ENCODE measurements around the gene SRI.

Gene SRI

GRCh38 chr7:88203401-88203800 lies 16.4 kb downstream of the SRI start:
- no peak overlapping the region for H3K4me3 ChIP-seq (ENCODE audit: low read length)
- TF ChIP-seq, protein P1, sequence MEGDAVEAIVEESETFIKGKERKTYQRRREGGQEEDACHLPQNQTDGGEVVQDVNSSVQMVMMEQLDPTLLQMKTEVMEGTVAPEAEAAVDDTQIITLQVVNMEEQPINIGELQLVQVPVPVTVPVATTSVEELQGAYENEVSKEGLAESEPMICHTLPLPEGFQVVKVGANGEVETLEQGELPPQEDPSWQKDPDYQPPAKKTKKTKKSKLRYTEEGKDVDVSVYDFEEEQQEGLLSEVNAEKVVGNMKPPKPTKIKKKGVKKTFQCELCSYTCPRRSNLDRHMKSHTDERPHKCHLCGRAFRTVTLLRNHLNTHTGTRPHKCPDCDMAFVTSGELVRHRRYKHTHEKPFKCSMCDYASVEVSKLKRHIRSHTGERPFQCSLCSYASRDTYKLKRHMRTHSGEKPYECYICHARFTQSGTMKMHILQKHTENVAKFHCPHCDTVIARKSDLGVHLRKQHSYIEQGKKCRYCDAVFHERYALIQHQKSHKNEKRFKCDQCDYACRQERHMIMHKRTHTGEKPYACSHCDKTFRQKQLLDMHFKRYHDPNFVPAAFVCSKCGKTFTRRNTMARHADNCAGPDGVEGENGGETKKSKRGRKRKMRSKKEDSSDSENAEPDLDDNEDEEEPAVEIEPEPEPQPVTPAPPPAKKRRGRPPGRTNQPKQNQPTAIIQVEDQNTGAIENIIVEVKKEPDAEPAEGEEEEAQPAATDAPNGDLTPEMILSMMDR (conservative IDR thresholded peaks at IDR 0.05; ENCODE audit: low read depth, low read length), result no peak
- DNase-seq (ENCODE audit: low read depth), result no peak

DNA sequence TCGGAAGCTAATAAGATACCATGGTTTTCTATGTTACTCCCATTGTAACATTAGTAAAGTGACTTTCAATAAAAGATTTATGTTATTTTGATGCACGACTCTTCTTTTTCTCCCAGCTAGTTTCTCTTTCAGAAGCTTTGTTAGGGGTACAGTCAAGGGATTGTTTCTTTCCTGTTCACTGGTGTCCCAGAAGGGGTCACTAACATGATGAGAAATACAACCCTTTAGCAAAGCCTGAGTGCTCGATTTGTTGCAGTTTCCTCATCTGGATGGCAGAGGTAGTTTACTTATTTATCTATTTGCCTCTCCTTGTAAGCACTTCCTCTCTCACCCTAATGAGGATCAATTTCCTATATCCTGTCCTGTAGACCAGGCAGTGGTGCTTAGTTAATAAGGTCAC lies 17.0 kb downstream of the SRI start:
- TF ChIP-seq, protein P1 (conservative IDR thresholded peaks at IDR 0.05; ENCODE audit: low read depth, low read length), result no peak
- H3K4me3 ChIP-seq (ENCODE audit: low read length), result no peak overlapping the region
- DNase-seq (ENCODE audit: low read depth), result no peak

DNA sequence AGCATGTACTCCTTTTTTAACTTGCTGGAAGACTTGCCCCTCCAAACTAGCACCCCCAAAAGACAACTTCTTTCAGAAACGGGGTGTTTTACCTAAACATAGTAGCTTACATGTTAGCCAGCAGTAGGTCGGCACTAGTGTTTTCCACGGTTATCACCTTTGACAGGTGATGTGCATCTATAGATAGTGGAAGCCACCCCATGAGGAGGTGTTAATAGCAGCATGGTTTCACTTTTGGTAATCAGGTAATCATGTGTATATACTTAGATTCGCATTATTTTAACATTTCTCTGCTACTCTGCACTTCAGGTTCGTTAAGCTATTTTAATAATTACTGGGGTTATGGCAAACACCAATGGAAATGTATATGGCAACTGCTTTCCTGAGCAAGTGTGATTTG lies 17.6 kb downstream of the SRI start:
- DNase-seq (ENCODE audit: low read depth), result no peak
- TF ChIP-seq, protein P1 (conservative IDR thresholded peaks at IDR 0.05; ENCODE audit: low read depth, low read length), result no peak

GRCh38 chr7:88201305-88201704 lies 18.5 kb downstream of the SRI start:
- TF ChIP-seq, protein P1 (conservative IDR thresholded peaks at IDR 0.05; ENCODE audit: low read depth, low read length), result no peak
- DNase-seq (ENCODE audit: low read depth), result no peak
- H3K4me3 ChIP-seq (ENCODE audit: low read length), result no peak overlapping the region

More for the DNA sequence above, 17.6 kb downstream of the SRI start:
- no peak overlapping the region for H3K4me3 ChIP-seq (ENCODE audit: low read length)

DNA sequence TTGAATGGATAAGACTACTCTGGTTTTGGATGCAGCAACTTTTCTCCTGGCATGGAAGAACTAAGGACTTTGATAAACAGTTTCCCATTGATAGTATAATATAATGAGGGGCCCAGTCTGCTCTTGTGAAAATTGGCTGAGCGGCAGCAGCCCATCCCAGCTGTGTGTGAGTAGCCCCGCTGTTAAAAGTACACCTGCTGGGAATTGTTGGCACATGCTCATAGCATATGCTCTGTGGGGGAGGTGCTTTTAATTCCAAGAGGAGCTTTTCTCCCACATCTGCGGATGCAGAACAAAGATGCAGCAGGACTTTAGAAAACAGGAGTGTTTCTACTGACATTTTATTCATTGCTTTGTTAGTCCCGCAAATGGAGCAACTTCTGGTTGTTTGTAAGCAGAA lies 19.0 kb downstream of the SRI start:
- DNase-seq (ENCODE audit: low read depth), result no peak
- TF ChIP-seq, protein P1 (conservative IDR thresholded peaks at IDR 0.05; ENCODE audit: low read depth, low read length), result no peak

DNA sequence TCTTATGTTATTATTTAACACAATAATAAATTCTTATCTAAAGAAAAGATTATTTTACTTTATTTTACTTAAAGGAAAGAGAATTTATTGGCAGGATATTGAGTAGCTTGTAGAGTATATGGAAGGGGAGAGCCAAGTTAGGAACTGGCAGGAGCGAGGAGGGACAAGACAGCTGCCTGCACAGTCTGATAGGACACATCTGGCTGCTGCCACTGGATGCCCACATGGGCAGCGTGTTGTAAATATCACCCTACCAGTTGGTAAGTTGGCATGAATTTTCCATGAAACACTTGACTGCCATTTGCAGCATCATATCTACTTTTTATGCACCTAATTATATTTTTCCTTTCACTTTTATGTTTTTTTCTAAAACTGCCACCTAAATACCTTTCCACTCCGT lies 19.6 kb downstream of the SRI start:
- no peak overlapping the region for H3K4me3 ChIP-seq (ENCODE audit: low read length)
- TF ChIP-seq, protein P1 (conservative IDR thresholded peaks at IDR 0.05; ENCODE audit: low read depth, low read length), result no peak
- DNase-seq (ENCODE audit: low read depth), result no peak

More for the DNA sequence above, 19.0 kb downstream of the SRI start:
- H3K4me3 ChIP-seq (ENCODE audit: low read length), result no peak overlapping the region

DNA sequence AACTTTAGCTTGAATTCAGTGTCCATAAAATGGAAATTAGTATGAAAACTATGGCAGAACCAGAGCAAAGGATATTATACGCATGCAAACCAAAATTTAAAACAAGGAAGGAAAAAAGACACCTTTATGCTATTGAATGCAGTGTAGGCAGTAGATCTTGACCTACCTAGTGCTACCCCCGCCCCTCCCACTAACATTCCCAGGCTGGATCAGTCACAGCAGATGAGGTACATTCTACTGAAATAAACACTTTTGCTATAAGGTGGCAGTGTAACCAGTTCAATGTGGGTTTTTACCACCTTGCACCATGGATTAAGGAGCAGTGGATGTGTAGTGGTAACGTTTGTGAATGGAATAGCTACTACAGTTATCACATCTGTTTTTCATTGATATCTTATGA lies 27.9 kb downstream of the SRI start:
- H3K4me3 ChIP-seq (ENCODE audit: low read length), result no peak overlapping the region
- TF ChIP-seq, protein P1 (conservative IDR thresholded peaks at IDR 0.05; ENCODE audit: low read depth, low read length), result no peak
- DNase-seq (ENCODE audit: low read depth), result no peak

Measured in retinal pigment epithelial cell (primary cell).